SU-DHL-6 (cell line): ENCODE measurements around the gene FADS6.

Source experiments
- H2AFZ ChIP-seq: fragments of 200-600 bp; sonication (generic); 2 replicates; pipeline ENCODE4 v1.6.1; 2014; ENCODE audit warnings: low read depth, mild to moderate bottlenecking, moderate library complexity, mixed read lengths, antibody characterized with exemption, low read length; ENCODE audit not compliant: severe bottlenecking
- H3F3A ChIP-seq: fragments of 200-600 bp; shearing (Covaris generic); 2 replicates; pipeline ENCODE4 v1.6.0; 2016; ENCODE audit warnings: antibody characterized with exemption, mild to moderate bottlenecking; ENCODE audit not compliant: insufficient read depth
- H3K27ac ChIP-seq: fragments of 200-600 bp; sonication (generic); 2 replicates; pipeline ENCODE4 v1.5.1; 2016; ENCODE audit warnings: low read depth, mild to moderate bottlenecking, low read length, moderate library complexity, mixed read lengths
- H3K27me3 ChIP-seq: fragments of 200-600 bp; sonication (generic), shearing (Covaris generic); 2 replicates; pipeline ENCODE4 v1.6.0; 2014; ENCODE audit warnings: mild to moderate bottlenecking, low read length
- H3K36me3 ChIP-seq: fragments of 200-600 bp; sonication (generic); 2 replicates; pipeline ENCODE4 v1.6.1; 2014; ENCODE audit warnings: mild to moderate bottlenecking, low read length, mixed read lengths
- H3K4me2 ChIP-seq: fragments of 300-600, 200-600 bp; shearing (Covaris generic), sonication (generic); 2 replicates; pipeline ENCODE4 v1.6.0; 2014; ENCODE audit warnings: low read length, low read depth, mild to moderate bottlenecking; ENCODE audit not compliant: poor library complexity, severe bottlenecking
- H3K4me3 ChIP-seq: fragments of 200-600 bp; sonication (generic); 2 replicates; pipeline ENCODE4 v1.5.1; 2014; ENCODE audit warnings: antibody characterized with exemption, low read length, mild to moderate bottlenecking, mixed read lengths; ENCODE audit not compliant: insufficient read depth, poor library complexity, severe bottlenecking
- H3K79me2 ChIP-seq: fragments of 200-600 bp; sonication (generic); 2 replicates; pipeline ENCODE4 v1.6.1; 2014; ENCODE audit warnings: mild to moderate bottlenecking, low read length, moderate library complexity; ENCODE audit not compliant: insufficient read depth
- H3K9ac ChIP-seq: fragments of 200-600 bp; sonication (generic); 2 replicates; pipeline ENCODE4 v1.7.0; 2014; ENCODE audit warnings: mild to moderate bottlenecking, low read length
- H3K9me2 ChIP-seq: fragments of 200-600 bp; sonication (generic); replicated peaks from 2 replicates; pipeline ENCODE4 v1.6.1; 2014; ENCODE audit warnings: low read length; ENCODE audit not compliant: insufficient read depth
- H3K9me3 ChIP-seq: fragments of 200-600 bp; sonication (generic); 2 replicates; pipeline ENCODE4 v1.6.1; 2014; ENCODE audit warnings: low read length, mixed read lengths; ENCODE audit not compliant: insufficient read depth
- H4K20me1 ChIP-seq: fragments of 200-600 bp; sonication (generic); 2 replicates; pipeline ENCODE4 v1.6.1; 2014; ENCODE audit warnings: low read depth, mild to moderate bottlenecking, antibody characterized with exemption, low read length, moderate library complexity, mixed read lengths
- EZH2phosphoT487 ChIP-seq: fragments of 200-600 bp; sonication (generic), shearing (Covaris generic); conservative IDR thresholded peaks from 2 replicates; pipeline ENCODE4 v1.6.1; 2018; ENCODE audit warnings: mild to moderate bottlenecking, antibody characterized with exemption, low read length, moderate library complexity, mixed read lengths
- TF ChIP-seq, protein P1 (sequence below): fragments of 200-600 bp; sonication (generic); IDR thresholded peaks from one replicate; pipeline ENCODE4 v1.5.1; 2017; ENCODE audit warnings: antibody characterized with exemption, mild to moderate bottlenecking, low read length, moderate library complexity; ENCODE audit not compliant: insufficient read depth, poor library complexity, severe bottlenecking

FADS6 gene

DNA sequence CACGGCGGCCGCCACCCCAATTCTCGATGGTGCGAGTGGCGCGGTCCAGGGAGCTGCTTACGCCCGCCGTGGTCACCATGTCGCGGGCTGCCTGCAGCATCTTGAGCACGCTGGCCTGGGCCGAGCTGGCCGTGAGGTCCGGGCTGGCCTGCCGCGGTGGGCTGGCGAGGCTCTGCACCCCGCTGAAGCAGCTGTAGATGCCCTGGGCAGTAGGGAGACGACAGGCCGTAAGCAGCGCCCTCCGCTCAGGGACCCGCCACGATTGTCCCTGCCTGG is 50.1 kb downstream of the FADS6 start:
- H3F3A ChIP-seq = no peaks in the 10 kb centered on the region
- H3K4me3 ChIP-seq = no peak overlapping the region
- H3K27ac ChIP-seq = no peak overlapping the region
- no peak overlapping the region for H2AFZ ChIP-seq
- no peaks in the 10 kb centered on the region for H4K20me1 ChIP-seq
- TF ChIP-seq, protein P1, sequence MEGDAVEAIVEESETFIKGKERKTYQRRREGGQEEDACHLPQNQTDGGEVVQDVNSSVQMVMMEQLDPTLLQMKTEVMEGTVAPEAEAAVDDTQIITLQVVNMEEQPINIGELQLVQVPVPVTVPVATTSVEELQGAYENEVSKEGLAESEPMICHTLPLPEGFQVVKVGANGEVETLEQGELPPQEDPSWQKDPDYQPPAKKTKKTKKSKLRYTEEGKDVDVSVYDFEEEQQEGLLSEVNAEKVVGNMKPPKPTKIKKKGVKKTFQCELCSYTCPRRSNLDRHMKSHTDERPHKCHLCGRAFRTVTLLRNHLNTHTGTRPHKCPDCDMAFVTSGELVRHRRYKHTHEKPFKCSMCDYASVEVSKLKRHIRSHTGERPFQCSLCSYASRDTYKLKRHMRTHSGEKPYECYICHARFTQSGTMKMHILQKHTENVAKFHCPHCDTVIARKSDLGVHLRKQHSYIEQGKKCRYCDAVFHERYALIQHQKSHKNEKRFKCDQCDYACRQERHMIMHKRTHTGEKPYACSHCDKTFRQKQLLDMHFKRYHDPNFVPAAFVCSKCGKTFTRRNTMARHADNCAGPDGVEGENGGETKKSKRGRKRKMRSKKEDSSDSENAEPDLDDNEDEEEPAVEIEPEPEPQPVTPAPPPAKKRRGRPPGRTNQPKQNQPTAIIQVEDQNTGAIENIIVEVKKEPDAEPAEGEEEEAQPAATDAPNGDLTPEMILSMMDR = no peak
- no peak for TF ChIP-seq EZH2phosphoT487
- H3K9ac ChIP-seq = no peak overlapping the region
- no peaks in the 10 kb centered on the region for H3K9me3 ChIP-seq
- no peaks in the 10 kb centered on the region for H3K36me3 ChIP-seq
- no peaks in the 10 kb centered on the region for H3K79me2 ChIP-seq
- no peaks in the 10 kb centered on the region for H3K9me2 ChIP-seq
- H3K4me2 ChIP-seq = no peak overlapping the region
- H3K27me3 ChIP-seq = no peaks in the 10 kb centered on the region

DNA sequence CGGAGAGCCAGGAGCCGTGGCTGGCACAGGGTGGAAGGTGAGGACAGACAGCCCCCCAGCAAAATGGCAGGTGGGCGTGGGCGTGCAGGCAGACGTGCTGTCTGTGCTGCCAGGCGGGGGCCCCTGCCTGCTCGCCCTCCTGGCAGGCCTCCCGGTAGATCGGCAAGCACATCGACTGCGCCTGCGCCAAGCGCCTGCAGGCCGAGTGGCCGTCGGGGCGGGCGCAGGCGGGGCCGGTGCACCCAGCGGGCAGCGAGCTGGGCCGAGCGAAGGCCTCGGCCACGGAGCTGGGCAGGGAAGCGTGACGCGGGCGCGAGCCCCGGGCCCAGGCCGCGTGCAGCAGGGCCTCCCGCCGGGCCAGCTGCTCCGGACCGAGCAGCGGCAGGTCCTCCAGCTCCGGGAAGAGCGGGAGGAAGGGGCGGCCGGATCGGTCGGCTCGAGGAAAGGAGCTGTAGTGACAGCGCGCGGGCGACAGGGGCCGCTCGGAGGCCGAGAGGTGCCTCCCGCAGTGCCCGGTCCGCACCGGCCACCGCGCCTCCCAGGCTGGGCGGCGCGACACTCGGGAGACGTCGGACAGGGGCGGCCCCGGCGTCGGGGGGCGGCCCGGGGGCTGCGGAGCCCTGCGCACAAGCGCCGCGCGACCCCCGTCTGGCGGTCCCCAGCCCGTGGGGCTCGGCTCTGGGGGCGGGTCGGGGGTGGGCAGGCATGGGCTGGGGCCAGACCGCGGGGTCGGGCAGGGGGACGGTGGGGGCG is 50.7 kb downstream of the FADS6 start:
- Histone ChIP-seq H3K9ac (no peak overlapping the region), H3K9me3 (no peaks in the 10 kb centered on the region), H3K27ac (no peak overlapping the region), H4K20me1 (no peaks in the 10 kb centered on the region), H3K4me2 (no peak overlapping the region), H3K9me2 (no peaks in the 10 kb centered on the region), H3K27me3 (no peaks in the 10 kb centered on the region), H3K36me3 (no peaks in the 10 kb centered on the region), H3K4me3 (no peak overlapping the region), H3F3A (no peaks in the 10 kb centered on the region), H3K79me2 (no peaks in the 10 kb centered on the region), H2AFZ (no peak overlapping the region)
- TF ChIP-seq EZH2phosphoT487 = no peak
- TF ChIP-seq, protein P1 = no peak

DNA sequence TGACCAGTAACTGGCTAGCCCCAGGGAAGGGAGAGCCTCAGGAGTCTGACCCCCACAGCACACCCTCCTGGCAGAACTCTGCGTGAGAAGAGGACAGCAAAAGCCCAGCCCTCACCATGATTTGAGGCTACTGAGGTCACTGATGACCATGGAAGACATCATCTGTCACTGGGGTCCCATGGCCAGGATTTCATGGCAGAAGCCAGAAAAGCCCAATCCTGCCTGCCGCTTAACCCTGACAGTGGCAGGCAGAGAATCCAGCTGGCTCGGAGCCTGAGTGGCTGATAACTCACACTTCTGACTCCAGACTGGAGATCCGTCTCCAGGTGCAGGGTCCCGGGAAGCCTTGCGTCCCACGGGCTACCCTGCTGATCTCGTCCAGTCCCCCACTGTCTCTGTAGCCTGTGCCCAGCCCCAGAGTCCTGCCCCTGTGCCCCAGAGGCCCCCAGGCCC is 51.3 kb downstream of the FADS6 start:
- no peaks in the 10 kb centered on the region for H3F3A ChIP-seq
- H3K9ac ChIP-seq = no peak overlapping the region
- H3K9me2 ChIP-seq = no peaks in the 10 kb centered on the region
- H3K27me3 ChIP-seq = no peaks in the 10 kb centered on the region
- no peak overlapping the region for H3K27ac ChIP-seq
- no peaks in the 10 kb centered on the region for H3K9me3 ChIP-seq
- no peak overlapping the region for H2AFZ ChIP-seq
- H3K36me3 ChIP-seq = no peaks in the 10 kb centered on the region
- H4K20me1 ChIP-seq = no peaks in the 10 kb centered on the region
- H3K4me2 ChIP-seq = no peak overlapping the region
- H3K4me3 ChIP-seq = no peak overlapping the region
- TF ChIP-seq, protein P1 = no peak
- TF ChIP-seq EZH2phosphoT487 = no peak
- no peaks in the 10 kb centered on the region for H3K79me2 ChIP-seq
